ENCODE data around the gene PPM1H.

The PPM1H gene

GRCh38 chr12:62622177-62622576 is 312.8 kb downstream of the PPM1H start:
- no peak overlapping the region for H3K27ac ChIP-seq (ENCODE audit: low read length)
- no peak overlapping the region for H3K9ac ChIP-seq (ENCODE audit: low read length)
- H3K4me3 ChIP-seq (ENCODE audit: low read length) = no peak overlapping the region
- H3K36me3 ChIP-seq (replicated peaks; ENCODE audit: low read depth, low read length) = no peaks in the 10 kb centered on the region
- no peak overlapping the region for H3K4me2 ChIP-seq (ENCODE audit: low read length)
- no peaks in the 10 kb centered on the region for H3K27me3 ChIP-seq (ENCODE audit: low read depth, low read length)
- no peaks in the 10 kb centered on the region for H4K20me1 ChIP-seq (ENCODE audit: insufficient read depth, low read length)
- TF ChIP-seq EZH2phosphoT487 (IDR thresholded peaks at IDR 0.05; ENCODE audit: low read depth) (no peak), CTCF (IDR thresholded peaks at IDR 0.05; ENCODE audit: low read depth, low read length) (no peak)
- H3K9me3 ChIP-seq (ENCODE audit: insufficient read depth, low read length) = no peaks in the 10 kb centered on the region
- no peaks in the 10 kb centered on the region for H3K79me2 ChIP-seq (ENCODE audit: low read length)
- H2AFZ ChIP-seq (ENCODE audit: low read depth, low read length) = no peak overlapping the region
- H3K4me1 ChIP-seq (ENCODE audit: low read length) = no peaks in the 10 kb centered on the region

GRCh38 chr12:62621101-62621638 is 313.8 kb downstream of the PPM1H start:
- Histone ChIP-seq H3K4me3 (ENCODE audit: low read length) (no peak overlapping the region), H3K4me1 (ENCODE audit: low read length) (no peaks in the 10 kb centered on the region), H4K20me1 (ENCODE audit: insufficient read depth, low read length) (no peaks in the 10 kb centered on the region), H3K9me3 (ENCODE audit: insufficient read depth, low read length) (no peaks in the 10 kb centered on the region), H3K36me3 (replicated peaks; ENCODE audit: low read depth, low read length) (no peaks in the 10 kb centered on the region), H3K9ac (ENCODE audit: low read length) (no peak overlapping the region), H3K27me3 (ENCODE audit: low read depth, low read length) (no peaks in the 10 kb centered on the region), H3K79me2 (ENCODE audit: low read length) (no peaks in the 10 kb centered on the region), H2AFZ (ENCODE audit: low read depth, low read length) (no peak overlapping the region), H3K4me2 (ENCODE audit: low read length) (no peak overlapping the region), H3K27ac (ENCODE audit: low read length) (no peak overlapping the region)
- no peak for TF ChIP-seq CTCF (IDR thresholded peaks at IDR 0.05; ENCODE audit: low read depth, low read length)
- no peak for TF ChIP-seq EZH2phosphoT487 (IDR thresholded peaks at IDR 0.05; ENCODE audit: low read depth)

- Histone ChIP-seq H3K27me3 (ENCODE audit: low read depth, low read length) (no peaks in the 10 kb centered on the region), H3K4me2 (ENCODE audit: low read length) (no peak overlapping the region), H3K36me3 (replicated peaks; ENCODE audit: low read depth, low read length) (no peaks in the 10 kb centered on the region), H3K27ac (ENCODE audit: low read length) (no peak overlapping the region), H3K4me3 (ENCODE audit: low read length) (no peak overlapping the region), H3K9me3 (ENCODE audit: insufficient read depth, low read length) (no peaks in the 10 kb centered on the region), H3K9ac (ENCODE audit: low read length) (no peak overlapping the region), H3K79me2 (ENCODE audit: low read length) (no peaks in the 10 kb centered on the region), H4K20me1 (ENCODE audit: insufficient read depth, low read length) (no peaks in the 10 kb centered on the region), H2AFZ (ENCODE audit: low read depth, low read length) (no peak overlapping the region), H3K4me1 (ENCODE audit: low read length) (no peaks in the 10 kb centered on the region)
- no peak for TF ChIP-seq EZH2phosphoT487 (IDR thresholded peaks at IDR 0.05; ENCODE audit: low read depth)
- no peak for TF ChIP-seq CTCF (IDR thresholded peaks at IDR 0.05; ENCODE audit: low read depth, low read length)
These were observed 316.0 kb downstream of the PPM1H start for GRCh38 chr12:62618930-62619329.

- Histone ChIP-seq H3K4me3 (ENCODE audit: low read length) (no peak overlapping the region), H3K9me3 (ENCODE audit: insufficient read depth, low read length) (no peaks in the 10 kb centered on the region), H3K36me3 (replicated peaks; ENCODE audit: low read depth, low read length) (no peaks in the 10 kb centered on the region), H3K27ac (ENCODE audit: low read length) (no peak overlapping the region), H3K79me2 (ENCODE audit: low read length) (no peaks in the 10 kb centered on the region), H3K9ac (ENCODE audit: low read length) (no peak overlapping the region), H3K4me1 (ENCODE audit: low read length) (no peaks in the 10 kb centered on the region), H2AFZ (ENCODE audit: low read depth, low read length) (no peak overlapping the region), H3K4me2 (ENCODE audit: low read length) (no peak overlapping the region), H4K20me1 (ENCODE audit: insufficient read depth, low read length) (no peaks in the 10 kb centered on the region), H3K27me3 (ENCODE audit: low read depth, low read length) (no peaks in the 10 kb centered on the region)
- TF ChIP-seq EZH2phosphoT487 (IDR thresholded peaks at IDR 0.05; ENCODE audit: low read depth) (no peak), CTCF (IDR thresholded peaks at IDR 0.05; ENCODE audit: low read depth, low read length) (no peak)
These were observed 316.6 kb downstream of the PPM1H start for GRCh38 chr12:62618319-62618718.

Data from OCI-LY3 (cell line).